HCT116 (cell line): Measurements from ENCODE around the gene ESRRG. TPM values are rescaled to one million over a fixed set of nuclear protein-coding genes. Genes with fewer than 3 reads are reported as not detected.

ENCODE experiments used
- ELF1 ChIP-seq: IDR thresholded peaks from 2 replicates; pipeline ENCODE4 v1.6.1; 2012; ENCODE audit warnings: low read depth, borderline replicate concordance
- EZH2 ChIP-seq: fragments of 200-600 bp; sonication (generic); IDR thresholded peaks from 2 replicates; pipeline ENCODE4 v1.6.1; 2017; ENCODE audit warnings: antibody characterized with exemption, mixed run types
- FOSL1 ChIP-seq: IDR thresholded peaks from 2 replicates; pipeline ENCODE4 v1.6.1; 2012; ENCODE audit warnings: low read depth
- JUND ChIP-seq: IDR thresholded peaks from 2 replicates; pipeline ENCODE4 v1.6.1; 2012
- SIN3A ChIP-seq: IDR thresholded peaks from 2 replicates; pipeline ENCODE4 v1.6.1; 2012; ENCODE audit warnings: low read depth
- TCF7L2 ChIP-seq: IDR thresholded peaks from 2 replicates; pipeline ENCODE4 v1.7.0; 2011; ENCODE audit warnings: borderline replicate concordance, inconsistent platforms; ENCODE audit not compliant: insufficient read depth, insufficient read length; ENCODE audit errors: extremely low read depth
- YY1 ChIP-seq: IDR thresholded peaks from 2 replicates; pipeline ENCODE4 v1.6.1; 2011; ENCODE audit warnings: low read length, low read depth, moderate library complexity, mild to moderate bottlenecking; ENCODE audit not compliant: insufficient replicate concordance; ENCODE audit errors: extremely low read depth
- total RNA-seq: library from RNA; stranded (reverse); gene quantifications from one replicate; pipeline ENCODE4 v1.2.1, GENCODE V29; 2021; ENCODE audit not compliant: unreplicated experiment
- TF ChIP-seq, protein P1 (sequence below): IDR thresholded peaks from 2 replicates; pipeline ENCODE4 v1.6.1; 2011; ENCODE audit warnings: mild to moderate bottlenecking, low read length, moderate library complexity; ENCODE audit not compliant: insufficient replicate concordance; ENCODE audit errors: extremely low read depth
- TF ChIP-seq, protein P2 (sequence below): IDR thresholded peaks from 2 replicates; pipeline ENCODE4 v1.6.1; 2012
- TF ChIP-seq, protein P3 (sequence below), 3 experiments: fragments of 200-600 bp in 1 of 3; sonication (generic) in 1 of 3; IDR thresholded peaks in 2 of 3; conservative IDR thresholded peaks in 1 of 3; 2 replicates each; pipeline ENCODE4 v1.5.1; 2012 to 2017; ENCODE audit warnings: low read depth in 2 of 3, low read length in 2 of 3, antibody characterized with exemption in 1 of 3, borderline replicate concordance in 1 of 3, control low read depth in 1 of 3, mild to moderate bottlenecking in 1 of 3, mixed read lengths in 1 of 3, mixed run types in 1 of 3, moderate library complexity in 1 of 3; ENCODE audit not compliant: insufficient read depth in 1 of 3

ESRRG gene
- total RNA-seq, 1 experiment from 2014 or later: not detected

DNA sequence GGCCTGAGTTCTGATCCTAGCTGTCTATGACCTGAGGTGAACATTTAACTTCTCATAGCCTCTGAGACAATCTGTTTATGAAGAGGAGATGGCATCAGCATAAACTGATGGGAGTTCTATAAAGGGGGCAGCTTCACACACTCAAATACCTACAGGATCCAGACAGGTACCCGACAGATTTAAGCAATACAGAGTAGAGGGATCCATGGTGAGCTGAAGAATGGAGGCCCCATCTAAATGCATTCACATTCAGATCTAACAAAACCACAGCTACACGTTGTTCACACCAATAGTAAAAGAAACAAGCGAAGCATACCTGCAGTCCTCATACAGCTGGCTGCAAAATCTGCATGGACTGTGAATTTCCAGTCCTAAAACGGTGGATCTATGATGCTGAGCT, 48.7 kb upstream of the ESRRG start (continued):
- TF ChIP-seq, protein P1, sequence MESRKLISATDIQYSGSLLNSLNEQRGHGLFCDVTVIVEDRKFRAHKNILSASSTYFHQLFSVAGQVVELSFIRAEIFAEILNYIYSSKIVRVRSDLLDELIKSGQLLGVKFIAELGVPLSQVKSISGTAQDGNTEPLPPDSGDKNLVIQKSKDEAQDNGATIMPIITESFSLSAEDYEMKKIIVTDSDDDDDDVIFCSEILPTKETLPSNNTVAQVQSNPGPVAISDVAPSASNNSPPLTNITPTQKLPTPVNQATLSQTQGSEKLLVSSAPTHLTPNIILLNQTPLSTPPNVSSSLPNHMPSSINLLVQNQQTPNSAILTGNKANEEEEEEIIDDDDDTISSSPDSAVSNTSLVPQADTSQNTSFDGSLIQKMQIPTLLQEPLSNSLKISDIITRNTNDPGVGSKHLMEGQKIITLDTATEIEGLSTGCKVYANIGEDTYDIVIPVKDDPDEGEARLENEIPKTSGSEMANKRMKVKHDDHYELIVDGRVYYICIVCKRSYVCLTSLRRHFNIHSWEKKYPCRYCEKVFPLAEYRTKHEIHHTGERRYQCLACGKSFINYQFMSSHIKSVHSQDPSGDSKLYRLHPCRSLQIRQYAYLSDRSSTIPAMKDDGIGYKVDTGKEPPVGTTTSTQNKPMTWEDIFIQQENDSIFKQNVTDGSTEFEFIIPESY: no peak
- TF ChIP-seq ELF1 (no peak), JUND (no peak), TCF7L2 (no peak), FOSL1 (no peak), SIN3A (no peak), EZH2 (no peak), YY1 (no peak)
- TF ChIP-seq, protein P2, sequence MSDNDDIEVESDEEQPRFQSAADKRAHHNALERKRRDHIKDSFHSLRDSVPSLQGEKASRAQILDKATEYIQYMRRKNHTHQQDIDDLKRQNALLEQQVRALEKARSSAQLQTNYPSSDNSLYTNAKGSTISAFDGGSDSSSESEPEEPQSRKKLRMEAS: no peak
- TF ChIP-seq, protein P3, sequence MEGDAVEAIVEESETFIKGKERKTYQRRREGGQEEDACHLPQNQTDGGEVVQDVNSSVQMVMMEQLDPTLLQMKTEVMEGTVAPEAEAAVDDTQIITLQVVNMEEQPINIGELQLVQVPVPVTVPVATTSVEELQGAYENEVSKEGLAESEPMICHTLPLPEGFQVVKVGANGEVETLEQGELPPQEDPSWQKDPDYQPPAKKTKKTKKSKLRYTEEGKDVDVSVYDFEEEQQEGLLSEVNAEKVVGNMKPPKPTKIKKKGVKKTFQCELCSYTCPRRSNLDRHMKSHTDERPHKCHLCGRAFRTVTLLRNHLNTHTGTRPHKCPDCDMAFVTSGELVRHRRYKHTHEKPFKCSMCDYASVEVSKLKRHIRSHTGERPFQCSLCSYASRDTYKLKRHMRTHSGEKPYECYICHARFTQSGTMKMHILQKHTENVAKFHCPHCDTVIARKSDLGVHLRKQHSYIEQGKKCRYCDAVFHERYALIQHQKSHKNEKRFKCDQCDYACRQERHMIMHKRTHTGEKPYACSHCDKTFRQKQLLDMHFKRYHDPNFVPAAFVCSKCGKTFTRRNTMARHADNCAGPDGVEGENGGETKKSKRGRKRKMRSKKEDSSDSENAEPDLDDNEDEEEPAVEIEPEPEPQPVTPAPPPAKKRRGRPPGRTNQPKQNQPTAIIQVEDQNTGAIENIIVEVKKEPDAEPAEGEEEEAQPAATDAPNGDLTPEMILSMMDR (IDR thresholded peaks at IDR 0.05 in 2 of 3, conservative IDR thresholded peaks at IDR 0.05 in 1 of 3; ENCODE audit: borderline replicate concordance in 1 of 3, insufficient read depth in 1 of 3, low read depth in 2 of 3, low read length in 2 of 3): no peak
- TF ChIP-seq, all 23 proteins: peak for 0
